ENCODE data around the gene SNORC. TPM values are rescaled to one million over a fixed set of nuclear protein-coding genes. Genes with fewer than 3 reads are reported as not detected.

The SNORC gene
- total and polyA plus RNA-seq, 10 of the 15 experiments (the other 5 are each of a cell fraction or from before 2014, with no cell fraction given): 0.04 to 0.74 (median 0.45) TPM; not detected in 4

DNA sequence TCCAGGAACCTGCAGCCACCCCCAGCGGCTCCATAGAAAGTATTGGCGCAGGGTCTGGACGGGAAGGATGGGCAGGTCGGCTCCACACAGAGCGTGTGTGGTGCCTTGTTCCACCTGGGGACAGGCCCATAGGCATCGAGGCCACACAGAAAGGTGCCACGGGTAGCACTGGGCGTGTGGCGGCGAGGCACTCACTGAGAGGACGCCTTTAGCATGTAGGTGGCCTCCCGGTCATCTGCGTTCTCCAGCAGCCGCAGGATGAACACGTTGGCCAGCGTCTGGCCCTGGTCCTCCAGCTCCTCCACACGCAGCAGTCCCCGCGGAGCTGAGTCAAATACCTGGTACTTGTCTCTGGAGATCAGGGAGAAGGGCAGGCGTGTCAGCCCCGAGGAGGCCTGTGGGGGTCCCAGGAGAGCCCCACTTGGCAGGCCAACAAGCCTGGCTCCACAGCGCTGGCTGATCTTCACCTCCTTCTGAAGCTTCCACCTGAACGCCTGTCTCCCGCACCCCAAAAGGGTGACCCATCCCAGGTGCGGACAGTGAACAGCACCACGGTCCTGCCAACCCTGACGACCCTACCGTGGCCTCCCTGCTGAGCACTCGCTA, 13.2 kb downstream of the SNORC start:
- H3K4me3 ChIP-seq: no peak overlapping the region
- ChIA-PET CTCF (no interaction called here), RAD21 (ENCODE audit: unreplicated experiment) (no interaction called here), SMC1A (ENCODE audit: uncharacterized antibody, unreplicated experiment) (no interaction called here), POLR2A (no interaction called here)
- no peak overlapping the region for H3K9ac ChIP-seq (ENCODE audit: control insufficient read depth, insufficient read depth, low read length)
- H2AFZ ChIP-seq (ENCODE audit: control insufficient read depth, low read depth, low read length): no peak overlapping the region
- H3K36me3 ChIP-seq (ENCODE audit: control insufficient read depth in 2 of 2, insufficient read depth in 2 of 2, low read length in 1 of 2): no peaks in the 10 kb centered on the region
- ATAC-seq: no peak; the same call in 2 of the 3 replicates
- intact Hi-C loops (cut with micrococcal nuclease; ENCODE audit: unreplicated experiment): no loop called here
- H3K9me3 ChIP-seq (replicated peaks; ENCODE audit: control insufficient read depth, insufficient read depth, low read length): no peaks in the 10 kb centered on the region
- no peak overlapping the region for H3K27ac ChIP-seq (ENCODE audit: control insufficient read depth, insufficient read depth)
- H3K4me1 ChIP-seq (ENCODE audit: control insufficient read depth, insufficient read depth, low read length): no peaks in the 10 kb centered on the region
- no peak for DNase-seq (ENCODE audit: low read depth, low spot score)
- no peak for FAIRE-seq
- no peaks in the 10 kb centered on the region; a peak in 1 of 4 replicates for H3K27me3 ChIP-seq (replicated peaks in 1 of 2; ENCODE audit: control insufficient read depth in 2 of 2, insufficient read depth in 2 of 2, low read length in 1 of 2)
- no peaks in the 10 kb centered on the region for H3K79me2 ChIP-seq (ENCODE audit: control insufficient read depth, insufficient read depth, low read length)
- 66% methylated on average over 29 of the region's 29 CpGs for WGBS (ENCODE audit: insufficient coverage, insufficient replicate concordance, low lambda C conversion rate, missing lambda C conversion rate)
- no TSS peak for BruUV-seq (replicated peaks)
- no peaks in the 10 kb centered on the region for H4K20me1 ChIP-seq (ENCODE audit: control insufficient read depth, insufficient read depth)
- H3K4me2 ChIP-seq (ENCODE audit: control insufficient read depth, insufficient read depth): no peak overlapping the region
- in situ Hi-C loops (cut with MboI): no loop called here
- TF ChIP-seq MEF2B (IDR thresholded peaks at IDR 0.05; ENCODE audit: partially characterized antibody, poor library complexity, severe bottlenecking) (no peak), RAD21 (IDR thresholded peaks at IDR 0.05; ENCODE audit: insufficient read depth, low read depth, low read length) (no peak), SIN3A (IDR thresholded peaks at IDR 0.05; ENCODE audit: low read depth, low read length) (no peak), FOXM1 (IDR thresholded peaks at IDR 0.05; ENCODE audit: low read depth, low read length) (no peak)
- TF ChIP-seq, protein P1, sequence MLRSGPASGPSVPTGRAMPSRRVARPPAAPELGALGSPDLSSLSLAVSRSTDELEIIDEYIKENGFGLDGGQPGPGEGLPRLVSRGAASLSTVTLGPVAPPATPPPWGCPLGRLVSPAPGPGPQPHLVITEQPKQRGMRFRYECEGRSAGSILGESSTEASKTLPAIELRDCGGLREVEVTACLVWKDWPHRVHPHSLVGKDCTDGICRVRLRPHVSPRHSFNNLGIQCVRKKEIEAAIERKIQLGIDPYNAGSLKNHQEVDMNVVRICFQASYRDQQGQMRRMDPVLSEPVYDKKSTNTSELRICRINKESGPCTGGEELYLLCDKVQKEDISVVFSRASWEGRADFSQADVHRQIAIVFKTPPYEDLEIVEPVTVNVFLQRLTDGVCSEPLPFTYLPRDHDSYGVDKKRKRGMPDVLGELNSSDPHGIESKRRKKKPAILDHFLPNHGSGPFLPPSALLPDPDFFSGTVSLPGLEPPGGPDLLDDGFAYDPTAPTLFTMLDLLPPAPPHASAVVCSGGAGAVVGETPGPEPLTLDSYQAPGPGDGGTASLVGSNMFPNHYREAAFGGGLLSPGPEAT (IDR thresholded peaks at IDR 0.05; ENCODE audit: low read depth): no peak
- TF ChIP-seq, protein P2, sequence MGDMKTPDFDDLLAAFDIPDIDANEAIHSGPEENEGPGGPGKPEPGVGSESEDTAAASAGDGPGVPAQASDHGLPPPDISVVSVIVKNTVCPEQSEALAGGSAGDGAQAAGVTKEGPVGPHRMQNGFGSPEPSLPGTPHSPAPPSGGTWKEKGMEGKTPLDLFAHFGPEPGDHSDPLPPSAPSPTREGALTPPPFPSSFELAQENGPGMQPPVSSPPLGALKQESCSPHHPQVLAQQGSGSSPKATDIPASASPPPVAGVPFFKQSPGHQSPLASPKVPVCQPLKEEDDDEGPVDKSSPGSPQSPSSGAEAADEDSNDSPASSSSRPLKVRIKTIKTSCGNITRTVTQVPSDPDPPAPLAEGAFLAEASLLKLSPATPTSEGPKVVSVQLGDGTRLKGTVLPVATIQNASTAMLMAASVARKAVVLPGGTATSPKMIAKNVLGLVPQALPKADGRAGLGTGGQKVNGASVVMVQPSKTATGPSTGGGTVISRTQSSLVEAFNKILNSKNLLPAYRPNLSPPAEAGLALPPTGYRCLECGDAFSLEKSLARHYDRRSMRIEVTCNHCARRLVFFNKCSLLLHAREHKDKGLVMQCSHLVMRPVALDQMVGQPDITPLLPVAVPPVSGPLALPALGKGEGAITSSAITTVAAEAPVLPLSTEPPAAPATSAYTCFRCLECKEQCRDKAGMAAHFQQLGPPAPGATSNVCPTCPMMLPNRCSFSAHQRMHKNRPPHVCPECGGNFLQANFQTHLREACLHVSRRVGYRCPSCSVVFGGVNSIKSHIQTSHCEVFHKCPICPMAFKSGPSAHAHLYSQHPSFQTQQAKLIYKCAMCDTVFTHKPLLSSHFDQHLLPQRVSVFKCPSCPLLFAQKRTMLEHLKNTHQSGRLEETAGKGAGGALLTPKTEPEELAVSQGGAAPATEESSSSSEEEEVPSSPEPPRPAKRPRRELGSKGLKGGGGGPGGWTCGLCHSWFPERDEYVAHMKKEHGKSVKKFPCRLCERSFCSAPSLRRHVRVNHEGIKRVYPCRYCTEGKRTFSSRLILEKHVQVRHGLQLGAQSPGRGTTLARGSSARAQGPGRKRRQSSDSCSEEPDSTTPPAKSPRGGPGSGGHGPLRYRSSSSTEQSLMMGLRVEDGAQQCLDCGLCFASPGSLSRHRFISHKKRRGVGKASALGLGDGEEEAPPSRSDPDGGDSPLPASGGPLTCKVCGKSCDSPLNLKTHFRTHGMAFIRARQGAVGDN (IDR thresholded peaks at IDR 0.05): no peak
- TF ChIP-seq, protein P3, sequence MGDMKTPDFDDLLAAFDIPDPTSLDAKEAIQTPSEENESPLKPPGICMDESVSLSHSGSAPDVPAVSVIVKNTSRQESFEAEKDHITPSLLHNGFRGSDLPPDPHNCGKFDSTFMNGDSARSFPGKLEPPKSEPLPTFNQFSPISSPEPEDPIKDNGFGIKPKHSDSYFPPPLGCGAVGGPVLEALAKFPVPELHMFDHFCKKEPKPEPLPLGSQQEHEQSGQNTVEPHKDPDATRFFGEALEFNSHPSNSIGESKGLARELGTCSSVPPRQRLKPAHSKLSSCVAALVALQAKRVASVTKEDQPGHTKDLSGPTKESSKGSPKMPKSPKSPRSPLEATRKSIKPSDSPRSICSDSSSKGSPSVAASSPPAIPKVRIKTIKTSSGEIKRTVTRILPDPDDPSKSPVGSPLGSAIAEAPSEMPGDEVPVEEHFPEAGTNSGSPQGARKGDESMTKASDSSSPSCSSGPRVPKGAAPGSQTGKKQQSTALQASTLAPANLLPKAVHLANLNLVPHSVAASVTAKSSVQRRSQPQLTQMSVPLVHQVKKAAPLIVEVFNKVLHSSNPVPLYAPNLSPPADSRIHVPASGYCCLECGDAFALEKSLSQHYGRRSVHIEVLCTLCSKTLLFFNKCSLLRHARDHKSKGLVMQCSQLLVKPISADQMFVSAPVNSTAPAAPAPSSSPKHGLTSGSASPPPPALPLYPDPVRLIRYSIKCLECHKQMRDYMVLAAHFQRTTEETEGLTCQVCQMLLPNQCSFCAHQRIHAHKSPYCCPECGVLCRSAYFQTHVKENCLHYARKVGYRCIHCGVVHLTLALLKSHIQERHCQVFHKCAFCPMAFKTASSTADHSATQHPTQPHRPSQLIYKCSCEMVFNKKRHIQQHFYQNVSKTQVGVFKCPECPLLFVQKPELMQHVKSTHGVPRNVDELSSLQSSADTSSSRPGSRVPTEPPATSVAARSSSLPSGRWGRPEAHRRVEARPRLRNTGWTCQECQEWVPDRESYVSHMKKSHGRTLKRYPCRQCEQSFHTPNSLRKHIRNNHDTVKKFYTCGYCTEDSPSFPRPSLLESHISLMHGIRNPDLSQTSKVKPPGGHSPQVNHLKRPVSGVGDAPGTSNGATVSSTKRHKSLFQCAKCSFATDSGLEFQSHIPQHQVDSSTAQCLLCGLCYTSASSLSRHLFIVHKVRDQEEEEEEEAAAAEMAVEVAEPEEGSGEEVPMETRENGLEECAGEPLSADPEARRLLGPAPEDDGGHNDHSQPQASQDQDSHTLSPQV (IDR thresholded peaks at IDR 0.05): no peak

All from GM12878 (cell line).